Epidermal melanocyte (primary cell): ENCODE measurements around the gene CD59.
A peak's percentile ranks its signal among the peaks of the same experiment; 100 is the strongest.

Source experiments
- DNase-seq: peaks from one replicate; pipeline ENCODE4 v3.0.0; 2011; ENCODE audit warnings: low spot score; ENCODE audit not compliant: insufficient read length

The CD59 gene

GRCh38 chr11:33736148-33736812 is at the start of gene CD59:
TSS of gene CD59 (minus strand) at chr11:33736423. CDS start at chr11:33722445, 13,978 bp downstream.
- peak; percentile 85 for DNase-seq

- no peak for DNase-seq
These were observed 49.4 kb upstream of the CD59 start for GRCh38 chr11:33785609-33786008.

GRCh38 chr11:33779849-33780528 is 43.8 kb upstream of the CD59 start:
- DNase-seq, result no peak

- no peak for DNase-seq
These were observed 42.5 kb upstream of the CD59 start for GRCh38 chr11:33778675-33779074.

- DNase-seq, result no peak
These were observed 41.7 kb upstream of the CD59 start for GRCh38 chr11:33777906-33778305.

GRCh38 chr11:33775832-33776470 is 39.7 kb upstream of the CD59 start:
- no peak for DNase-seq

- DNase-seq, result no peak
These were observed 39.2 kb upstream of the CD59 start for GRCh38 chr11:33775467-33775807.

- DNase-seq, result no peak
These were observed 38.7 kb upstream of the CD59 start for GRCh38 chr11:33774736-33775466.

GRCh38 chr11:33773987-33774735 is 37.9 kb upstream of the CD59 start, which contains the start of gene FBXO3:
TSS of gene FBXO3 (minus strand) at chr11:33774520. CDS start at chr11:33774497, 23 bp downstream.
- DNase-seq, result peak; percentile 84

GRCh38 chr11:33773404-33773986 is 37.3 kb upstream of the CD59 start:
- peak; percentile 22 for DNase-seq

GRCh38 chr11:33772870-33773269 is 36.6 kb upstream of the CD59 start:
- DNase-seq, result no peak

GRCh38 chr11:33772300-33772699 is 36.1 kb upstream of the CD59 start:
- DNase-seq, result no peak

- DNase-seq, result no peak
These were observed 34.0 kb upstream of the CD59 start for GRCh38 chr11:33770236-33770635.

- DNase-seq, result no peak
These were observed 33.3 kb upstream of the CD59 start for GRCh38 chr11:33769542-33769941.

- no peak for DNase-seq
These were observed 31.4 kb upstream of the CD59 start for GRCh38 chr11:33767624-33768023.

- DNase-seq, result no peak
These were observed 29.9 kb upstream of the CD59 start for GRCh38 chr11:33766085-33766484.

GRCh38 chr11:33761471-33761870 is 25.2 kb upstream of the CD59 start:
- no peak for DNase-seq

- no peak for DNase-seq
These were observed 17.2 kb upstream of the CD59 start for GRCh38 chr11:33753304-33753967.

- DNase-seq, result no peak
These were observed 15.7 kb upstream of the CD59 start for GRCh38 chr11:33751878-33752277.

GRCh38 chr11:33747979-33748378 is 11.8 kb upstream of the CD59 start:
- no peak for DNase-seq
